Mucosa of gallbladder (tissue), 1 donor: ENCODE results near the gene WNT4. TPM values are rescaled to one million over a fixed set of nuclear protein-coding genes. Genes with fewer than 3 reads are reported as not detected.

Source experiments
- DNase-seq: peaks from one replicate; pipeline ENCODE4 v3.0.0-alpha.2; 2020; ENCODE audit warnings: low spot score
- total RNA-seq: library from RNA; stranded (reverse); gene quantifications from one replicate; pipeline ENCODE4 v1.2.1, GENCODE V29; 2021
- donor health status: DM: no; HTN: no; CAD: no.

The WNT4 gene
- total RNA-seq, 1 donor from 2014 or later: 11.5 TPM

GRCh38 chr1:22163564-22163963 is 20.7 kb upstream of the WNT4 start:
- DNase-seq: peak; percentile 33

- DNase-seq: peak; percentile 56
Measured at GRCh38 chr1:22163137-22163536, 20.2 kb upstream of the WNT4 start.

- DNase-seq: no peak
Measured at GRCh38 chr1:22159891-22160290, 17.0 kb upstream of the WNT4 start.

GRCh38 chr1:22158654-22159053 is 15.8 kb upstream of the WNT4 start:
- DNase-seq: no peak

- DNase-seq: no peak
Measured at GRCh38 chr1:22157359-22157966, 14.6 kb upstream of the WNT4 start.

- DNase-seq: no peak
Measured at GRCh38 chr1:22155517-22155916, 12.6 kb upstream of the WNT4 start.

GRCh38 chr1:22154626-22155025 is 11.7 kb upstream of the WNT4 start:
- no peak for DNase-seq

- DNase-seq: no peak
Measured at GRCh38 chr1:22153660-22154437, 11.0 kb upstream of the WNT4 start.

GRCh38 chr1:22150923-22151322 is 8.0 kb upstream of the WNT4 start:
- DNase-seq: no peak

- DNase-seq: no peak
Measured at GRCh38 chr1:22142315-22143064, 407 bp downstream of the WNT4 start.

GRCh38 chr1:22141554-22142314 is 1.2 kb downstream of the WNT4 start:
- DNase-seq: no peak

- DNase-seq: no peak
Measured at GRCh38 chr1:22140694-22141093, 2.2 kb downstream of the WNT4 start.

GRCh38 chr1:22139817-22140216 is 3.1 kb downstream of the WNT4 start:
- no peak for DNase-seq

- DNase-seq: no peak
Measured at GRCh38 chr1:22139066-22139594, 3.8 kb downstream of the WNT4 start.

- DNase-seq: no peak
Measured at GRCh38 chr1:22137004-22137720, 5.7 kb downstream of the WNT4 start.

GRCh38 chr1:22133931-22134324 is 9.0 kb downstream of the WNT4 start:
- no peak for DNase-seq

- DNase-seq: no peak
Measured at GRCh38 chr1:22133247-22133930, 9.5 kb downstream of the WNT4 start.

- DNase-seq: no peak
Measured at GRCh38 chr1:22132517-22133235, 10.2 kb downstream of the WNT4 start.

GRCh38 chr1:22131875-22132486 is 10.9 kb downstream of the WNT4 start:
- no peak for DNase-seq
